ENCODE data around the gene SLC35G1. TPM values are rescaled to one million over a fixed set of nuclear protein-coding genes. Genes with fewer than 3 reads are reported as not detected.

SLC35G1 gene
- total RNA-seq, 1 experiment from 2014 or later: 3.2 TPM

DNA sequence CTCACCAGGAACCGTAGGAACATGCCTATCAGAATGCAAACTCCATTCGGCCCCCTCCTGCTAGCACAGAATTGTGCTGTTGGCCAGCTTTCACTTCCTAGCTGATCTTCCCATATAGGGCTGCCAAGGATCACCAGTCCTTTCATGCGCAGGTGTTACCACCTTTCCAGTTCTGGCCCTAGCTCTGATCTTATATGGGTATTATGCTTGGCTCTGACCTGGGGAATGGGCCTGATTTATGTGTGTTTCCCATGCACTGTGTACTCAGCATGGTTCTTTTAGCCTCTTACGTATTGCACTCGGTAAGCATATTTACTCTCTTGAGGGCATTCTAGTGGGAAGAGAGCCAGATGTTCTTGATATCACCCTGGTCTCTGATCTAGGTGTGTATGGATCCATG is 11.1 kb downstream of the SLC35G1 start:
- Mint-ChIP-seq H3K27ac (ENCODE audit: low read depth, unreplicated experiment) (no peak overlapping the region), H3K27me3 (ENCODE audit: insufficient read depth, unreplicated experiment) (no peaks in the 10 kb centered on the region), H3K4me3 (ENCODE audit: unreplicated experiment) (no peak overlapping the region), H3K9me3 (ENCODE audit: unreplicated experiment) (no peaks in the 10 kb centered on the region), H3K4me1 (ENCODE audit: insufficient read depth, unreplicated experiment) (no peaks in the 10 kb centered on the region), H3K36me3 (ENCODE audit: insufficient read depth, unreplicated experiment) (no peaks in the 10 kb centered on the region)
- no TSS peak for BruUV-seq (replicated peaks)
- intact Hi-C loops (cut with micrococcal nuclease): no loop called here
- POLR2A ChIA-PET: interaction anchor here (1.4 kb wide), 1 partner anchor 12 kb away, joined by 4 read pairs; no protein-coding TSS in a partner anchor
- TF ChIP-seq, protein P1, sequence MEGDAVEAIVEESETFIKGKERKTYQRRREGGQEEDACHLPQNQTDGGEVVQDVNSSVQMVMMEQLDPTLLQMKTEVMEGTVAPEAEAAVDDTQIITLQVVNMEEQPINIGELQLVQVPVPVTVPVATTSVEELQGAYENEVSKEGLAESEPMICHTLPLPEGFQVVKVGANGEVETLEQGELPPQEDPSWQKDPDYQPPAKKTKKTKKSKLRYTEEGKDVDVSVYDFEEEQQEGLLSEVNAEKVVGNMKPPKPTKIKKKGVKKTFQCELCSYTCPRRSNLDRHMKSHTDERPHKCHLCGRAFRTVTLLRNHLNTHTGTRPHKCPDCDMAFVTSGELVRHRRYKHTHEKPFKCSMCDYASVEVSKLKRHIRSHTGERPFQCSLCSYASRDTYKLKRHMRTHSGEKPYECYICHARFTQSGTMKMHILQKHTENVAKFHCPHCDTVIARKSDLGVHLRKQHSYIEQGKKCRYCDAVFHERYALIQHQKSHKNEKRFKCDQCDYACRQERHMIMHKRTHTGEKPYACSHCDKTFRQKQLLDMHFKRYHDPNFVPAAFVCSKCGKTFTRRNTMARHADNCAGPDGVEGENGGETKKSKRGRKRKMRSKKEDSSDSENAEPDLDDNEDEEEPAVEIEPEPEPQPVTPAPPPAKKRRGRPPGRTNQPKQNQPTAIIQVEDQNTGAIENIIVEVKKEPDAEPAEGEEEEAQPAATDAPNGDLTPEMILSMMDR (IDR thresholded peaks at IDR 0.05; ENCODE audit: unreplicated experiment): no peak
- no peak for DNase-seq (ENCODE audit: unreplicated experiment)
- CTCF ChIA-PET: interaction anchor here (0.6 to 6.4 kb wide), 5 partner anchors 9 to 453 kb away, joined by 3 to 60 read pairs (median 4); no protein-coding TSS in a partner anchor

DNA sequence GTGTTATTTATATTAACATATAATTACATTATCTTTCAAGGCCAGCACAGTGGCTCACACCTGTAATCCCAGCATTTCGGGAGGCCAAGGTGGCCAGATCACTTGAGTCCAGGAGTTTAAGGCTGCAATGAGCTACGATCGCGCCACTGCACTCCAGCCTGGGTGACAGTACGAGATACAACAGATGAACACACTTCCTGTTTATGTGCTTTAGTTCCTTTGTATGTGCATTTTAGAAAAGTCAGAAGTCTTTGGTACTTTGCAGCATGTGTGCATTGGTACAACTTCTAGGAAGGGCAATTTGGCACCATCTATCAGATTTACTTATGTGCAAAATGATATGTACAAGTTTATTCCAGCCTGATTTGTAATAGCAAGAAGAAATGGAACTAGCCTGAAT is 13.3 kb downstream of the SLC35G1 start:
- no peaks in the 10 kb centered on the region for H3K9me3 Mint-ChIP-seq (ENCODE audit: unreplicated experiment)
- H3K4me1 Mint-ChIP-seq (ENCODE audit: insufficient read depth, unreplicated experiment): no peaks in the 10 kb centered on the region
- no peaks in the 10 kb centered on the region for H3K27me3 Mint-ChIP-seq (ENCODE audit: insufficient read depth, unreplicated experiment)
- H3K27ac Mint-ChIP-seq (ENCODE audit: low read depth, unreplicated experiment): no peak overlapping the region
- DNase-seq (ENCODE audit: unreplicated experiment): no peak
- BruUV-seq (replicated peaks): no TSS peak
- no peak overlapping the region for H3K4me3 Mint-ChIP-seq (ENCODE audit: unreplicated experiment)
- intact Hi-C loops (cut with micrococcal nuclease): no loop called here
- POLR2A ChIA-PET: no interaction called here
- TF ChIP-seq, protein P1 (IDR thresholded peaks at IDR 0.05; ENCODE audit: unreplicated experiment): no peak
- CTCF ChIA-PET: interaction anchor here (0.6 to 6.4 kb wide), 4 partner anchors 10 to 413 kb away, joined by 4 to 60 read pairs (median 5); no protein-coding TSS in a partner anchor
- H3K36me3 Mint-ChIP-seq (ENCODE audit: insufficient read depth, unreplicated experiment): no peaks in the 10 kb centered on the region

DNA sequence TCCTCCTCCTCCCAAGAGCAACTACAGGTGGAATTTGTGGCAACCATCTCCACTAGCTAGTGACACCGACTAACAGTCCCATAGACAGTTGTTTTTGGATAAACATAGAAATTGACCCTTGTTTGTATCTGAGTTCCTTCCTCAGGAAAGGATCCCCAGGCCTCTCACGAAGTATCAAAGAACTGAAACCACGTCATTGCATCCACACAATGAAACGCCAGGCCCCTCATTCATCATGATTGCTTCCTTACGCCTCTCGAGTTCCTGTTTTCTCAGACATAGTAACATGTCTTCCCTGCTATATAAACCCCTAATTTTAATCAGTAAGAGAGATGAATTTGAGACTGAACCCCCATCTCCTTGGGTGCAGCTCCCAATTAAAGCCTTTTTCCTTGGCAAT is 18.1 kb downstream of the SLC35G1 start:
- Mint-ChIP-seq H3K27me3 (ENCODE audit: insufficient read depth, unreplicated experiment) (no peaks in the 10 kb centered on the region), H3K4me3 (ENCODE audit: unreplicated experiment) (no peak overlapping the region), H3K36me3 (ENCODE audit: insufficient read depth, unreplicated experiment) (no peaks in the 10 kb centered on the region), H3K4me1 (ENCODE audit: insufficient read depth, unreplicated experiment) (no peaks in the 10 kb centered on the region), H3K27ac (ENCODE audit: low read depth, unreplicated experiment) (no peak overlapping the region), H3K9me3 (ENCODE audit: unreplicated experiment) (no peaks in the 10 kb centered on the region)
- TF ChIP-seq, protein P1 (IDR thresholded peaks at IDR 0.05; ENCODE audit: unreplicated experiment): no peak
- ChIA-PET CTCF (interaction anchor here (3.2 kb wide), 1 partner anchor 409 kb away, joined by 25 read pairs; no protein-coding TSS in a partner anchor), POLR2A (interaction anchor here (0.9 kb wide), 1 partner anchor 449 kb away, joined by 3 read pairs; no protein-coding TSS in a partner anchor)
- intact Hi-C loops (cut with micrococcal nuclease): loop anchor here (10.0 kb wide), 1 partner anchor 163 kb away; no protein-coding TSS in a partner anchor
- no TSS peak for BruUV-seq (replicated peaks)
- no peak for DNase-seq (ENCODE audit: unreplicated experiment)

DNA sequence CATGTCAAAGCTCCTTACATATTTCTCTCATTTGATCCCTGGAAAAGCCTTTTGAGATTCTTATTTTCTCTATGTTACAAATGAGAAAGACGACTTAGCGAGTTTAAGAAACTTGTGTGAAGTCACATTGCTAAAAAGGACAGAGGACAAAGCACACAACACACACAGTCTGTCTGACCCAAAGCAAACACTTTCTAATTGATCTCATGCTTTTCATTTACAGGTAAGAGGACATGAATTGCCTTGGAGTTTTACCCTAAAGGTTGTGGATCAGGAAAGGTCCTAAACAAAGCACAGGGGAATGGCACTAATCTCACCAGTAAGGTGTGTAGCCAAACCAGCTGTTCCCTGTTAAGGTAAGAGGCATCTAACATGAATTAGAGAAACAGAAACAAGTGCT is 18.7 kb downstream of the SLC35G1 start:
- POLR2A ChIA-PET: no interaction called here

More for the DNA sequence above, 18.7 kb downstream of the SLC35G1 start:
- intact Hi-C loops (cut with micrococcal nuclease): loop anchor here (10.0 kb wide), 1 partner anchor 162 kb away; no protein-coding TSS in a partner anchor
- TF ChIP-seq, protein P1 (IDR thresholded peaks at IDR 0.05; ENCODE audit: unreplicated experiment): no peak
- H3K27me3 Mint-ChIP-seq (ENCODE audit: insufficient read depth, unreplicated experiment): no peaks in the 10 kb centered on the region
- CTCF ChIA-PET: interaction anchor here (0.5 to 3.2 kb wide), 3 partner anchors 9 to 408 kb away, joined by 3 to 25 read pairs (median 5); no protein-coding TSS in a partner anchor
- H3K4me1 Mint-ChIP-seq (ENCODE audit: insufficient read depth, unreplicated experiment): no peaks in the 10 kb centered on the region
- BruUV-seq (replicated peaks): no TSS peak
- no peak overlapping the region for H3K27ac Mint-ChIP-seq (ENCODE audit: low read depth, unreplicated experiment)
- no peak for DNase-seq (ENCODE audit: unreplicated experiment)
- H3K36me3 Mint-ChIP-seq (ENCODE audit: insufficient read depth, unreplicated experiment): no peaks in the 10 kb centered on the region
- H3K4me3 Mint-ChIP-seq (ENCODE audit: unreplicated experiment): no peak overlapping the region
- no peaks in the 10 kb centered on the region for H3K9me3 Mint-ChIP-seq (ENCODE audit: unreplicated experiment)
